T-helper 2 cell treated with Interferon-gamma antibody and Interleukin-4, amounts not matched to agents 100 ng/mL and 5 ng/mL, for 36 hours (primary cell): ENCODE data around the gene NAV2. TPM values are rescaled to one million over a fixed set of nuclear protein-coding genes. Genes with fewer than 3 reads are reported as not detected.

Source experiments
- intact Hi-C: fragments of 100-400 bp; cut with micrococcal nuclease; formaldehyde crosslinking; loops from one replicate; pipeline ENCODE4 v1.15.1; 2023
- total RNA-seq: library from RNA; stranded (reverse); gene quantifications from 2 replicates; pipeline ENCODE4 v1.2.3, GENCODE V29; 2022

The NAV2 gene
- total RNA-seq, 1 donor from 2014 or later = 0.45 TPM

DNA sequence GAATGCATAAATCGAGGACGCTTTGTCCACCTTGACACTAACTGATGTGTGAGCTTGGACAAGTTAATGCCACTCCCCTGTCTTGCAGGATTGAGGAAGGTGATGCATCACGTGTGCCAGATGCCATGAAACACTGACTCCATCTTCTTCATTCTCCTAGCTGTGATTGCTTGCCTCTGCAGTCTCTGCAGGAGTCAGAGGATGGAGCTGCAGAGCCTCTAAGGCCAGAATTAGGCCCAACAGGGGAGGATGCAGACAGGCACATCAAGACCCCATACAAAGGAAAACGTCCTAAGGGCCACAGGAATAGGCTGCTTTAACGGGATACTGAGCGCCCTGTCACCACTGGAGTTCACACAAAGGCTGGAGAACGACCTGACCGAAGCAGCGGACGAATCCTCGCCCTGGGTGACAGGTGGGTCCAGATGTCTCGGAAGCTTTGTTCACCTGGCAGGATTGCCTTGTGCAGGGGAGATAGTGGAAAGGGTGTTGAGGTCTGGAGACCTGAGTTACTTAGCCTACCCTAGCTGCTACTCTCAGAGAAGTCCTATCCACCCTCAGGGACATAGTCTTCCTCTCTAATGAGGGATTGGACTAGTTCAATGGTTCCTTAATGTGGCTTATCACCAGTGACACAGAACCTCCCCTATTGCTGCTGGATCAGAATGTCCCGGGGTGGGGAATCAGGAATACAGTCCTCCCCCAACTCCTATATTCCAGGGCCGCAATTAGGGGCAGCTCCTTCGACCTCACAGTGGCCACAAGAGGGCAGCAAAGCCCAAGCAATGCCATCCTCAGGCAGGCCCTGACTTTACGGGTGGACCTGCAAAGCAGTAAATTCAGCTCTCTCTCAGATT is 415.3 kb downstream of the NAV2 start:
- intact Hi-C loops = loop anchor here (1.0 to 5.0 kb wide), 4 partner anchors 209 to 483 kb away; no protein-coding TSS in a partner anchor

GRCh38 chr11:20128528-20128825 is 415.8 kb downstream of the NAV2 start:
- intact Hi-C loops = loop anchor here (1.0 to 5.0 kb wide), 4 partner anchors 209 to 483 kb away; no protein-coding TSS in a partner anchor

DNA sequence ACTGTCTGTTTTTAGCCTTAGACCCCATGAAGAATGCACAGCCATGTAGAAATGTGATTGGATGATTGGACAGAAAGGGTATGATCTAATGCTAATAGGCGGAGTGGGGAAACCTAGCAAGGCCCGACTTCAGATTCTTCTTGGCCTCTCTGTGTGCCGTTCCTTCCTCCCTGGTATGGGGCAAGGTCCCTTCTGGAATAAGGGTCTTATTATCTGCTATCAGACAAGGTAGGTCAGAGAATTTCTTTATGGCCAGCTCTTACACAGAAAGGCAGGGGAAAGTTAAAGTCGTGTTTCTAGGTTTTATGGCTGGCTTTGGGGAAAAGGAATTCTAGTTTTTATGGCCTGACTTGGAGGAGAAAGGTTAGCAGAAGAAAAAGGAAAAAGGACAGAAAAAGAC is 417.0 kb downstream of the NAV2 start:
- intact Hi-C loops = loop anchor here (2.0 to 5.0 kb wide), 2 partner anchors 208 to 313 kb away; no protein-coding TSS in a partner anchor

DNA sequence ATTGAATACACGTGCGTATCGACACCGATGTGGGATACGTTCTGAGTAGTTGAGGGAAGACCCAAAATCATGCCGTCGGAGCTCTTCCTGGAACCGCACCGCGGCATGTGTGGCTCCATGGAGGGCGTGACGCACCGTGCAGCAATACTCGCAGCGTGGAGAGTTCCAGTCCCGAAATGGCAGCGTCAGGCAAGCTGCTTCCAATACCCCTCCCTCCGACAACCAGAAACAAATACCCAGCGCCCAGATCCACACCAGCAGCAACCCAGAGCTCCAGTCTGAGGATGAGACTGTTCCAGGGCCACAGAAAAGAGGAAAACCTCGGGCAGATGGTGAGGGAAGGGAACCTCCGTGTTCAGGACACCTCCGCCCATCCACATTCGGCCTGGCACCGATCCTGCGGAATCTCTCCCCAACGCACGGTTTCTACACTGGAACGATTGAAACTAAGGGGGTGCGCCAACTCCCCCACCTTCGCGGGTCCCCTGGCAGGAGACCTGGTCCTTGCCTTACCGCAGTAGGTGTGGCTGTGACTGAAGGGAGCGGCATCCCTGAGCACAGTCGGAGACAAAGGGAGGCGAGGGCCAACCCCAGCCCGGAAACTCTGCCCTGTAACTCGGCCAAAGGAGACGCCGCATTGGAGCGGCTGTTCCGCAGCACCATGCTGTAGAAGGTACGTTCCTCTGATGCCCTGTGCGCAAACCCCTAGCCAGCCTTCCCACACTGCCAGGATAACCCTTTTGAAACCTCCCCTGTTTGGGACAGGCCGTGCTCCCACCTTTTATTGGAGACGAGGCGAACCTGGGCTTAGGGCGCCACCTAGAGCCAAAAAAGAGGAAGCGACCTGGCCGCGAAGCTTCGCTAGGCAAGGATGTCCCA is 419.4 kb downstream of the NAV2 start:
- intact Hi-C loops = loop anchor here (2.0 kb wide), 1 partner anchor 181 kb away; no protein-coding TSS in a partner anchor

- intact Hi-C loops = loop anchor here (2.0 kb wide), 1 partner anchor 182 kb away; no protein-coding TSS in a partner anchor
Measured at GRCh38 chr11:20132667-20133039, 420.0 kb downstream of the NAV2 start.

DNA sequence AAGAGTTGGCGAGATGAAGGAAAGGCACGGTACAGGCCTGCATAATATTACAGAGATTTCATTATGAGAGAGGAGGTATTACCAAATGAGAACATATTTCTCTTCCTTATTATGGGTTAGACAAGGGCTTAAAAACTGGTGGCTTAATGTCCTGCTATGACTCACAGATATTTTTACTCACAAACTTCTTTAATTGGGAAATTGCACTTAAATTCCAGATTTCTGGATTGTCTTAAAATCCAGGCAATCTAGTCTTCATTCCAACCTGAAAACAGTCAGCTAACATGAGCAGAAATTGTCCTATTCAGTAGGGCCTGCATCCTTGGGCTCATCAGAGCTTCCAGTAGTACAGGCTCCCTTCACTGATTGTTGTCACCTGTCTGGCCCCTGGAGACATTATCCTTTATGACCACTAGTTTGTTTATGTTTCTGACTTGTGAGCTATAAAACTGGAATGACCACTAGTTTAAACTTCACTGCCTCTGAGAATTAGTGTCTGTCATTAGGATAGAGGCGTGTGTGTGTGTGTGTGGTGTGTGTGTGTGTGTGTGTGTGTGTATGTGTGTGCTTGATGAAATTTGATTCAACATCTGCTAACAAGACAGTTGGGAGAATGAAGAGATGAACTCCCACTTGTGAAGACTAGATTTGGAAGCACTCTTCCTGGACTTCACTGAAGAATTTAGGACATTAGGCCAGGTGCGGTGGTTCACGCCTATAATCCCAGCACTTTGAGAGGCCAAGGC is 422.5 kb downstream of the NAV2 start:
- intact Hi-C loops = no loop called here

GRCh38 chr11:20137637-20138036 is 425.0 kb downstream of the NAV2 start:
- intact Hi-C loops = no loop called here

- intact Hi-C loops = no loop called here
Measured at GRCh38 chr11:20138707-20139106, 426.1 kb downstream of the NAV2 start.

GRCh38 chr11:20154381-20154780 is 441.7 kb downstream of the NAV2 start:
- intact Hi-C loops = no loop called here

- intact Hi-C loops = loop anchor here (5.0 kb wide), 2 partner anchors 52 to 517 kb away; no protein-coding TSS in a partner anchor
Measured at GRCh38 chr11:20155683-20156279, 443.1 kb downstream of the NAV2 start.

- intact Hi-C loops = loop anchor here (5.0 kb wide), 2 partner anchors 51 to 516 kb away; no protein-coding TSS in a partner anchor
Measured at GRCh38 chr11:20156280-20156875, 443.7 kb downstream of the NAV2 start.

DNA sequence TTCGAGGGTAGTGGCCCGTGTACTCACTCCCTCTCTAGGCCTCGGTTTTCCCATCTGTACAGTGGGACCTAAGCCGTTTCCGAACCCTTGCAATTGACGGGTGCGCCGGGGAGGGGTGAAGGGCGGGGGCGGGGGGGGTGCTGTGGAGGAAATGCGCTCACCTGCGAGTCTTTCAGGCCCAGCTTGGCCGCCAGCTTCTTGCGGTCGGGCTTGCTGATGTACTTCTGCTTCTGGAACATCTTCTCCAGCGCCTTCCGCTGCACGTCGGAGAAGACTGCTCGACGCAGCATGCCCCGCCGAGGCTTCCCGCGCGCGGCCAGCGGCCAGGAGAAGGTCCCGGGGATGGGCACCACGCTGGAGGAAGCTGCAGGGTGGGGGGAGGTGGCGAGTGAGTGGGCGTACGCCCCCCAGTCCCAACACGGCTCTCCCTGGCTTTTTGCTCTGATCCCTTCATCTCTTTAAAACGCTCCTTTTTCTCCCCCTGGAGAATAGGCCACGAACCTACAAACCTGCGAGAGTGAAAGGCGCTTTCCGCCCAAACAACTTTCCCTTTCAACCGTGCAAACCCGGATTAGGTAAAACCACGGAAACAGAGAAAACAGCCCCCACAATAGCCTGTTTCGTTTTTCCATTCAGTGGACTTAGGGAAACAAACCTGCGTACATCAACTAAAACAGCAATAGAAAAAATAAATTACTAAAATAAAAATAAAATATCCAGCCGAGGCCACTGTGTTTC is 444.4 kb downstream of the NAV2 start:
- intact Hi-C loops = loop anchor here (5.0 kb wide), 2 partner anchors 50 to 515 kb away; no protein-coding TSS in a partner anchor

GRCh38 chr11:20157728-20158127 is 445.1 kb downstream of the NAV2 start:
- intact Hi-C loops = loop anchor here (2.0 to 5.0 kb wide), 3 partner anchors 50 to 515 kb away; no protein-coding TSS in a partner anchor

- intact Hi-C loops = loop anchor here (2.0 to 5.0 kb wide), 3 partner anchors 49 to 514 kb away; no protein-coding TSS in a partner anchor
Measured at GRCh38 chr11:20158597-20159257, 446.1 kb downstream of the NAV2 start.

DNA sequence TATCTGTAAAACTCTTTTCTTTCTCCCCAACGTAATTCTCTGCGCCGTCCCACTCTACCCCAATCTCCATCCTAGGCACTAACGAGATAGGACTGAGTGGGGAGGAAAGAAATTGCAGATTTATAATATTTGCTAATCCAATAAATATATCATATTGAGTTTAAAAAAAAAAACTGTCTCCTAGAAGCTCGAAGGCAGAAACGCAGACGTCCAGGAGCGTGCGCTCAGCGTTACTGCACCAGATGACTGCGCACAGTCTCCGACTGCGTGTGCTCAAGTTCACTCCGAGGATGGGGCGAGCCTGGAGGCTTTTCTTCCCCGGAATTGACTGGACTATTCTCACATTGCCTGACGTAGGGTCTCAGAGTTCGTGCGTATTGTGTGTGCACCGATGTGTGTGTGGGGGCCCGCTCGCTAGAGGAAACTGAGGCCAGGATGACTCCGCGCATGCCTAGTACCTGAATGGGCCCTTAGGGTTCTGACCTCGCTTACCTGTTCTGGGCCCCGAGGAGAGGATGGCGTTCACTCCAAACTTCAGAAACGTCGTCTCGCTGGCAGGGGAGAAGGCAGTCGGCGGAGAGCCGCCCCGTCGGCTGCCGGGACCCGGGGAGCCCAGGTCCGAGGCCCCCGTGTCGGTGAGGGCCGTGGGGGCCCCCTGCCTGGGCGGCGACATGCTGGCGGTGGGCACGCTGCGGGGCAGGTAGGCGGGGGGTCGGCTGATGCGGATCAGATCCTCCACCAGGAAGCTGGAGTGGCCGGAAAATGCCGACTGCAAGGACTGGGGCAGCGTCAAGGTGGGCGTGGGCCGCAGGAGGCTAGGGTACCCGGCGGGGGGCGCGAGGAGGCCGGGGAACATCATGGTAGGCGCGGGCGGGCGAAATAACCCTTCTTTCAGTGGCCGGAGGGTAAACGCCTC is 447.1 kb downstream of the NAV2 start:
- intact Hi-C loops = loop anchor here (2.0 to 5.0 kb wide), 3 partner anchors 48 to 513 kb away; no protein-coding TSS in a partner anchor

GRCh38 chr11:20160425-20161229 is 448.0 kb downstream of the NAV2 start, which contains the start of gene DBX1:
Gene DBX1 (minus strand): TSS chr11:20160475. CDS start chr11:20160324, 151 bp downstream.
- intact Hi-C loops = no loop called here
